ENCODE results near the gene NPAS4. TPM values are rescaled to one million over a fixed set of nuclear protein-coding genes. Genes with fewer than 3 reads are reported as not detected.

Gene NPAS4
- total and polyA plus RNA-seq, 9 of the 15 experiments (the other 6 are each of a cell fraction or from before 2014, with no cell fraction given), result not detected

DNA sequence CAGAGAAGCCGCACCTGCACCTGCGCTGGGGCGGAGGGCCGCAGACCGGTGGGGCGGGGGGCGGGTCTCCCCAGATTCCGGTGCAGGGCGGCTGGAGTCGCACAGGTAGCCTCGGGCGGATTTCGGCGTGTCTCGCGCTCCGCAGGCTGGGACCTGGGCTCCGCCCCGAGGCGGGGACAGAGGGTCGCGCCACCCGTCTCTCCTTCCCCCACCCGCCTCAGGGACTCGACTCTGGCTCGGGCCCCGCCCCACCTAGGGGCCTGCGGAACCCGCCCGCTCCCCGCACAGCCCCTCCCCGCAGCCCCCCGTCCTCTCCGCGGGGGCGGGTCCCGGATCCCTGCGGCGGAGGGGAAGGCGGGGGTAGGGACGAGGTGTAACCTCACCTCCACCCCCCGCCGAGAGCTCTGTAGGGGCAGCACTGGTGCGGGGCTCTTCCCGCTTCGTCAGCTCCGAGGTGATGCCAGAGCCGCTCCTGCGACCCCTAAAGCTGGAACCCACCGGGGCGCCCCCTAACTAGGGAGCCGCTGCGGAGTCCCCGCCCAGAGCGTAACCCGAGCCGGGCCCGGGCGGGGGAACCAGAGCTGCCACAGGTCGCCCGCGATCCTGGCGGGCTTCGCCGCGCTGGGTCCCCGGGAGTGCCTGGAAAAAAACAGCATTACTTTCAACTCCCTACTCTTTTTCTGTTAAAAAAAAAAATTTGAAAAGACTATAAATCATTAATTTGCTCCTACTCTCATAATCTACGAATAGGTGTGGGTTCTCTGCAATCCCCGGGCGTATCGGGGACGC, 49.0 kb upstream of the NPAS4 start, which contains the start of gene SLC29A2 (continued):
- TF ChIP-seq, protein P1, sequence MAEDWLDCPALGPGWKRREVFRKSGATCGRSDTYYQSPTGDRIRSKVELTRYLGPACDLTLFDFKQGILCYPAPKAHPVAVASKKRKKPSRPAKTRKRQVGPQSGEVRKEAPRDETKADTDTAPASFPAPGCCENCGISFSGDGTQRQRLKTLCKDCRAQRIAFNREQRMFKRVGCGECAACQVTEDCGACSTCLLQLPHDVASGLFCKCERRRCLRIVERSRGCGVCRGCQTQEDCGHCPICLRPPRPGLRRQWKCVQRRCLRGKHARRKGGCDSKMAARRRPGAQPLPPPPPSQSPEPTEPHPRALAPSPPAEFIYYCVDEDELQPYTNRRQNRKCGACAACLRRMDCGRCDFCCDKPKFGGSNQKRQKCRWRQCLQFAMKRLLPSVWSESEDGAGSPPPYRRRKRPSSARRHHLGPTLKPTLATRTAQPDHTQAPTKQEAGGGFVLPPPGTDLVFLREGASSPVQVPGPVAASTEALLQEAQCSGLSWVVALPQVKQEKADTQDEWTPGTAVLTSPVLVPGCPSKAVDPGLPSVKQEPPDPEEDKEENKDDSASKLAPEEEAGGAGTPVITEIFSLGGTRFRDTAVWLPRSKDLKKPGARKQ (CRISPR knock-in tag; IDR thresholded peaks at IDR 0.05), result no peak
- TF ChIP-seq RFX7 (CRISPR knock-in tag; IDR thresholded peaks at IDR 0.05) (no peak), CBX1 (IDR thresholded peaks at IDR 0.05; ENCODE audit: low read depth) (no peak), CREBBP (IDR thresholded peaks at IDR 0.05; ENCODE audit: low read depth, low read length) (no peak), RBM25 (IDR thresholded peaks at IDR 0.05; ENCODE audit: low read depth, low read length, severe bottlenecking) (no peak), PHB (CRISPR knock-in tag; IDR thresholded peaks at IDR 0.05) (no peak), NCOR1 (IDR thresholded peaks at IDR 0.05) (no peak), ZNF282 (CRISPR knock-in tag; IDR thresholded peaks at IDR 0.05) (no peak), BRD4 (IDR thresholded peaks at IDR 0.05) (peak; percentile 45; the same call in 1 of the 2 replicates), SMAD2 (IDR thresholded peaks at IDR 0.05; ENCODE audit: low read depth, low read length) (no peak), SOX6 (IDR thresholded peaks at IDR 0.05) (no peak), ZNF184 (CRISPR knock-in tag; IDR thresholded peaks at IDR 0.05) (no peak), STAT5A (IDR thresholded peaks at IDR 0.05; ENCODE audit: borderline replicate concordance, low read length) (no peak), ZNF778 (CRISPR knock-in tag; IDR thresholded peaks at IDR 0.05) (no peak), ILK (tag; IDR thresholded peaks at IDR 0.05; ENCODE audit: borderline replicate concordance, low read depth) (no peak)
- TF ChIP-seq, protein P2, sequence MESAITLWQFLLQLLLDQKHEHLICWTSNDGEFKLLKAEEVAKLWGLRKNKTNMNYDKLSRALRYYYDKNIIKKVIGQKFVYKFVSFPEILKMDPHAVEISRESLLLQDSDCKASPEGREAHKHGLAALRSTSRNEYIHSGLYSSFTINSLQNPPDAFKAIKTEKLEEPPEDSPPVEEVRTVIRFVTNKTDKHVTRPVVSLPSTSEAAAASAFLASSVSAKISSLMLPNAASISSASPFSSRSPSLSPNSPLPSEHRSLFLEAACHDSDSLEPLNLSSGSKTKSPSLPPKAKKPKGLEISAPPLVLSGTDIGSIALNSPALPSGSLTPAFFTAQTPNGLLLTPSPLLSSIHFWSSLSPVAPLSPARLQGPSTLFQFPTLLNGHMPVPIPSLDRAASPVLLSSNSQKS (CRISPR knock-in tag; IDR thresholded peaks at IDR 0.05), result no peak
- TF ChIP-seq, protein P3, sequence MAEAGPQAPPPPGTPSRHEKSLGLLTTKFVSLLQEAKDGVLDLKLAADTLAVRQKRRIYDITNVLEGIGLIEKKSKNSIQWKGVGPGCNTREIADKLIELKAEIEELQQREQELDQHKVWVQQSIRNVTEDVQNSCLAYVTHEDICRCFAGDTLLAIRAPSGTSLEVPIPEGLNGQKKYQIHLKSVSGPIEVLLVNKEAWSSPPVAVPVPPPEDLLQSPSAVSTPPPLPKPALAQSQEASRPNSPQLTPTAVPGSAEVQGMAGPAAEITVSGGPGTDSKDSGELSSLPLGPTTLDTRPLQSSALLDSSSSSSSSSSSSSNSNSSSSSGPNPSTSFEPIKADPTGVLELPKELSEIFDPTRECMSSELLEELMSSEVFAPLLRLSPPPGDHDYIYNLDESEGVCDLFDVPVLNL (CRISPR knock-in tag; IDR thresholded peaks at IDR 0.05; ENCODE audit: low read depth), result no peak
- TF ChIP-seq, protein P4, sequence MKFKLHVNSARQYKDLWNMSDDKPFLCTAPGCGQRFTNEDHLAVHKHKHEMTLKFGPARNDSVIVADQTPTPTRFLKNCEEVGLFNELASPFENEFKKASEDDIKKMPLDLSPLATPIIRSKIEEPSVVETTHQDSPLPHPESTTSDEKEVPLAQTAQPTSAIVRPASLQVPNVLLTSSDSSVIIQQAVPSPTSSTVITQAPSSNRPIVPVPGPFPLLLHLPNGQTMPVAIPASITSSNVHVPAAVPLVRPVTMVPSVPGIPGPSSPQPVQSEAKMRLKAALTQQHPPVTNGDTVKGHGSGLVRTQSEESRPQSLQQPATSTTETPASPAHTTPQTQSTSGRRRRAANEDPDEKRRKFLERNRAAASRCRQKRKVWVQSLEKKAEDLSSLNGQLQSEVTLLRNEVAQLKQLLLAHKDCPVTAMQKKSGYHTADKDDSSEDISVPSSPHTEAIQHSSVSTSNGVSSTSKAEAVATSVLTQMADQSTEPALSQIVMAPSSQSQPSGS (CRISPR knock-in tag; IDR thresholded peaks at IDR 0.05), result no peak
- TF ChIP-seq, protein P5, sequence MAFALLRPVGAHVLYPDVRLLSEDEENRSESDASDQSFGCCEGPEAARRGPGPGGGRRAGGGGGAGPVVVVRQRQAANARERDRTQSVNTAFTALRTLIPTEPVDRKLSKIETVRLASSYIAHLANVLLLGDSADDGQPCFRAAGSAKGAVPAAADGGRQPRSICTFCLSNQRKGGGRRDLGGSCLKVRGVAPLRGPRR (CRISPR knock-in tag; IDR thresholded peaks at IDR 0.05), result no peak
- TF ChIP-seq, protein P6, sequence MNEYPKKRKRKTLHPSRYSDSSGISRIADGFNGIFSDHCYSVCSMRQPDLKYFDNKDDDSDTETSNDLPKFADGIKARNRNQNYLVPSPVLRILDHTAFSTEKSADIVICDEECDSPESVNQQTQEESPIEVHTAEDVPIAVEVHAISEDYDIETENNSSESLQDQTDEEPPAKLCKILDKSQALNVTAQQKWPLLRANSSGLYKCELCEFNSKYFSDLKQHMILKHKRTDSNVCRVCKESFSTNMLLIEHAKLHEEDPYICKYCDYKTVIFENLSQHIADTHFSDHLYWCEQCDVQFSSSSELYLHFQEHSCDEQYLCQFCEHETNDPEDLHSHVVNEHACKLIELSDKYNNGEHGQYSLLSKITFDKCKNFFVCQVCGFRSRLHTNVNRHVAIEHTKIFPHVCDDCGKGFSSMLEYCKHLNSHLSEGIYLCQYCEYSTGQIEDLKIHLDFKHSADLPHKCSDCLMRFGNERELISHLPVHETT (CRISPR knock-in tag; conservative IDR thresholded peaks at IDR 0.05 in 1 of 2, IDR thresholded peaks at IDR 0.05 in 1 of 2), result no peak; a peak in 1 of 4 replicates
